Upper lobe of left lung (tissue), 6 donors: ENCODE data around the gene SLC6A3. TPM values are rescaled to one million over a fixed set of nuclear protein-coding genes. Genes with fewer than 3 reads are reported as not detected.

ENCODE experiments used
- ATAC-seq, 2 donors: fragments of 200-7000 bp; cut with Tn5 transposase; one replicate each; pipeline ENCODE4 v1.9.1; 2022; ENCODE audit warnings: mild to moderate bottlenecking in 2 of 2, moderate library complexity in 2 of 2; ENCODE audit not compliant: low FRiP score in 2 of 2
- DNase-seq, 2 donors: peaks; one replicate each; pipeline ENCODE4 v3.0.0-alpha.2; 2019 to 2020
- H3K27ac ChIP-seq, 4 donors: fragments of 200-600 bp; sonication (generic); one replicate each; pipeline ENCODE4 v1.5.1; 2016 to 2019
- H3K27me3 ChIP-seq, 4 donors: fragments of 200-600 bp; sonication (generic); one replicate each; pipeline ENCODE4 v1.5.1; 2017 to 2019
- H3K36me3 ChIP-seq, 4 donors: fragments of 200-600 bp; sonication (generic); one replicate each; pipeline ENCODE4 v1.5.1; 2016 to 2019
- H3K4me1 ChIP-seq, 4 donors: fragments of 200-600 bp; sonication (generic); one replicate each; pipeline ENCODE4 v1.5.1; 2018 to 2019
- H3K4me3 ChIP-seq, 4 donors: fragments of 200-600 bp; sonication (generic); one replicate each; pipeline ENCODE4 v1.5.1; 2017 to 2019; ENCODE audit warnings: mild to moderate bottlenecking in 2 of 4, moderate library complexity in 1 of 4
- H3K9me3 ChIP-seq, 4 donors: fragments of 200-600 bp; sonication (generic); one replicate each; pipeline ENCODE4 v1.5.1; 2018 to 2019
- POLR2AphosphoS5 ChIP-seq, 2 donors: sonication (generic); formaldehyde crosslinking; IDR thresholded peaks; one replicate each; pipeline ENCODE4 v1.5.1; 2017; ENCODE audit warnings: antibody characterized with exemption in 2 of 2
- WGBS, 2 donors: methylation state at CpG; one replicate each; pipeline ENCODE4 v1.1.5; 2017 to 2018; 5-methylcytosine and 5-hydroxymethylcytosine counted together
- total RNA-seq, 6 donors: library from RNA; depleted of rRNA in 4 of 6; stranded (reverse); fragments of >200 nt in 4 of 6; gene quantifications; one replicate each; pipeline versions ENCODE4 v1.1.0 to v1.2.1, GENCODE V29; 2016 to 2021
- TF ChIP-seq, protein P1 (sequence below), 6 experiments: fragments of 450-650 bp in 4 of 6; fragments of 200-600 bp in 2 of 6; sonication (generic) in 2 of 6; IDR thresholded peaks; one replicate each; pipeline ENCODE4 v1.5.1; 2016 to 2019; ENCODE audit warnings: antibody characterized with exemption in 6 of 6
- donor health status: DM: no; HTN: no; CAD: no; lungs with moderate emphysema.
- donor health status: DM: no; HTN: yes; CAD: no; lungs with severe emphysema.

Gene SLC6A3
- total RNA-seq, 6 donors from 2014 or later = 0.15 to 1.2 (median 0.36) TPM; not detected in 2

DNA sequence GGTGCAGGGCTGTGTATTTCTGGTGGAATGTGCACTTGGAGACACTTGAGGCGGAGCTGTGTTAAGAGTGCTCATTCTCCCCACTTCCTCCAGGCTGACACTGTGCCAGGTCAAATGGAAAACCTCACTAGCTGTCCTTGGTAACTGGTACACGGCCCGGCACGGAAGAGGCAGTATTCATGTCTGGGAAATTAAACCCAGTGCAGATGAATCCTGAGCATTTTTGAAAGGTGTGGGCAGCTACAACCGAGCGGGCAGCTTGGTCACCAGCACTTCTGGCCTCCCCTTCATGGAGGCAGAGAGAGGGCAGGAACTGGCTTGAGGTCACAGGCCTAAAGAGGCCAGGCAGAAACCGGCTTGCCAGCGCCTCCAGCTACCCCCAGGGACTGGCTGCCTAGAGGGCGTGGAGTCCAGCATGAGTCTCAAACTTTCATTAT lies 101.9 kb downstream of the SLC6A3 start:
- TF ChIP-seq POLR2AphosphoS5 (IDR thresholded peaks at IDR 0.05) = peak; percentile 43 to 51
- TF ChIP-seq, protein P1, sequence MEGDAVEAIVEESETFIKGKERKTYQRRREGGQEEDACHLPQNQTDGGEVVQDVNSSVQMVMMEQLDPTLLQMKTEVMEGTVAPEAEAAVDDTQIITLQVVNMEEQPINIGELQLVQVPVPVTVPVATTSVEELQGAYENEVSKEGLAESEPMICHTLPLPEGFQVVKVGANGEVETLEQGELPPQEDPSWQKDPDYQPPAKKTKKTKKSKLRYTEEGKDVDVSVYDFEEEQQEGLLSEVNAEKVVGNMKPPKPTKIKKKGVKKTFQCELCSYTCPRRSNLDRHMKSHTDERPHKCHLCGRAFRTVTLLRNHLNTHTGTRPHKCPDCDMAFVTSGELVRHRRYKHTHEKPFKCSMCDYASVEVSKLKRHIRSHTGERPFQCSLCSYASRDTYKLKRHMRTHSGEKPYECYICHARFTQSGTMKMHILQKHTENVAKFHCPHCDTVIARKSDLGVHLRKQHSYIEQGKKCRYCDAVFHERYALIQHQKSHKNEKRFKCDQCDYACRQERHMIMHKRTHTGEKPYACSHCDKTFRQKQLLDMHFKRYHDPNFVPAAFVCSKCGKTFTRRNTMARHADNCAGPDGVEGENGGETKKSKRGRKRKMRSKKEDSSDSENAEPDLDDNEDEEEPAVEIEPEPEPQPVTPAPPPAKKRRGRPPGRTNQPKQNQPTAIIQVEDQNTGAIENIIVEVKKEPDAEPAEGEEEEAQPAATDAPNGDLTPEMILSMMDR (IDR thresholded peaks at IDR 0.05) = no peak
- H3K4me1 ChIP-seq = peaks cover 23 to 38% (median 31%) of the 10 kb centered on the region in 4 donors
- H3K36me3 ChIP-seq = peaks cover 19 to 45% (median 41%) of the 10 kb centered on the region in 4 donors
- H3K9me3 ChIP-seq = no peaks in the 10 kb centered on the region
- DNase-seq = peak in 1 of 2 donors; percentile 84
- peak overlapping the region in 3 of 4 donors; percentile 96 to 99 (median 97) for H3K4me3 ChIP-seq
- H3K27me3 ChIP-seq = no peaks in the 10 kb centered on the region
- H3K27ac ChIP-seq = peak overlapping the region; percentile 73 to 83 (median 78)
- ATAC-seq = peak; percentile 1 to 85
- WGBS, 2 donors = 59 to 70% methylated on average over 9 of the region's 9 CpGs

Other genes starting within 250 kb of the SLC6A3 start
- under 1 TPM in 2 of 6 donors, not detected in 4; 0.03 to 0.06 TPM for gene SLC6A19, start 243.8 kb downstream of the SLC6A3 start, total RNA-seq
- not detected for gene SLC6A18, start 220.1 kb downstream of the SLC6A3 start, total RNA-seq
- under 1 TPM in 2 of 6 donors, not detected in 4; 0.06 to 0.07 TPM for gene TERT, start 150.4 kb downstream of the SLC6A3 start, total RNA-seq
- 100 to 1,000 TPM; 135 to 311 (median 204) TPM for gene CLPTM1L, start 100.3 kb downstream of the SLC6A3 start, total RNA-seq
- 100 to 1,000 TPM; 403 to 922 (median 538) TPM for gene LPCAT1, start 78.5 kb upstream of the SLC6A3 start, total RNA-seq